Vagina (tissue), 2 donors: ENCODE measurements around the gene CNKSR2.

Experiments used
- CTCF ChIP-seq, 3 experiments: fragments of 450-650 bp in 2 of 3; fragments of 200-600 bp in 1 of 3; sonication (generic) in 1 of 3; IDR thresholded peaks; one replicate each; pipeline ENCODE4 v1.5.1; 2017 to 2019; ENCODE audit warnings: antibody characterized with exemption in 3 of 3, mild to moderate bottlenecking in 2 of 3, moderate library complexity in 2 of 3
- POLR2A ChIP-seq, 2 donors: fragments of 450-650 bp; IDR thresholded peaks; one replicate each; pipeline ENCODE4 v1.6.1; 2017; ENCODE audit warnings: antibody characterized with exemption in 2 of 2, mild to moderate bottlenecking in 2 of 2, moderate library complexity in 2 of 2
- POLR2AphosphoS5 ChIP-seq, 2 donors: sonication (generic); formaldehyde crosslinking; IDR thresholded peaks; one replicate each; pipeline ENCODE4 v1.9.0; 2017; ENCODE audit warnings: antibody characterized with exemption in 2 of 2, mild to moderate bottlenecking in 2 of 2, low read depth in 1 of 2; ENCODE audit not compliant: insufficient read depth in 1 of 2

- TF ChIP-seq POLR2A (IDR thresholded peaks at IDR 0.05), result no peak
- no peak for TF ChIP-seq POLR2AphosphoS5 (IDR thresholded peaks at IDR 0.05; ENCODE audit: insufficient read depth in 1 of 2, low read depth in 1 of 2)
- TF ChIP-seq CTCF (IDR thresholded peaks at IDR 0.05), result no peak
Observed at GRCh38 chrX:21490341-21490740, 116.1 kb downstream of the CNKSR2 start.
